Epidermal melanocyte (primary cell): ENCODE measurements around the gene MED22.
"Not testable (repeated sequence)": the region's sequence is repeated elsewhere in the genome, so short reads cannot be mapped to it uniquely, and the experiment has no call there.

Source experiments
- DNase-seq: peaks from one replicate; pipeline ENCODE4 v3.0.0; 2011; ENCODE audit warnings: low spot score; ENCODE audit not compliant: insufficient read length

Gene MED22

DNA sequence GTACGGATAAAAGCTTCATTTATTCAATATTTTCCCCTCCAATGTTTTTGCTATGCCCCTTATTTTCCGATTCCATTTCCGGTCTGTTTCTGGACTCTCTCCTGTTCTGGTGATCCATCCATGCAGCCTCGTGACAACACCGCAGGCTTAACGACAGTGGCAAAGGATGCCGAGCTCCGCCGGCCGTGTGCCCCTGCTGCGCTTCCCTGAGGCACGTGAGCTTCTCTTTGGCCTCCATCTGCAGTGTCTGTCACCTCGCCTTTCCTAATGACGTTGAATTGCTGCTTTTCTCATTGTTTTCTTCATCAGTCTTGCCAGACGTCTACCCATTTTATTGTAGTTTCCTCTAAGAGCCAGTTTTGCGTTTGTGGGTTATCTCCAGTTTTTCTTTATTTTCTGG, 40.6 kb downstream of the MED22 start:
- no peak for DNase-seq

DNA sequence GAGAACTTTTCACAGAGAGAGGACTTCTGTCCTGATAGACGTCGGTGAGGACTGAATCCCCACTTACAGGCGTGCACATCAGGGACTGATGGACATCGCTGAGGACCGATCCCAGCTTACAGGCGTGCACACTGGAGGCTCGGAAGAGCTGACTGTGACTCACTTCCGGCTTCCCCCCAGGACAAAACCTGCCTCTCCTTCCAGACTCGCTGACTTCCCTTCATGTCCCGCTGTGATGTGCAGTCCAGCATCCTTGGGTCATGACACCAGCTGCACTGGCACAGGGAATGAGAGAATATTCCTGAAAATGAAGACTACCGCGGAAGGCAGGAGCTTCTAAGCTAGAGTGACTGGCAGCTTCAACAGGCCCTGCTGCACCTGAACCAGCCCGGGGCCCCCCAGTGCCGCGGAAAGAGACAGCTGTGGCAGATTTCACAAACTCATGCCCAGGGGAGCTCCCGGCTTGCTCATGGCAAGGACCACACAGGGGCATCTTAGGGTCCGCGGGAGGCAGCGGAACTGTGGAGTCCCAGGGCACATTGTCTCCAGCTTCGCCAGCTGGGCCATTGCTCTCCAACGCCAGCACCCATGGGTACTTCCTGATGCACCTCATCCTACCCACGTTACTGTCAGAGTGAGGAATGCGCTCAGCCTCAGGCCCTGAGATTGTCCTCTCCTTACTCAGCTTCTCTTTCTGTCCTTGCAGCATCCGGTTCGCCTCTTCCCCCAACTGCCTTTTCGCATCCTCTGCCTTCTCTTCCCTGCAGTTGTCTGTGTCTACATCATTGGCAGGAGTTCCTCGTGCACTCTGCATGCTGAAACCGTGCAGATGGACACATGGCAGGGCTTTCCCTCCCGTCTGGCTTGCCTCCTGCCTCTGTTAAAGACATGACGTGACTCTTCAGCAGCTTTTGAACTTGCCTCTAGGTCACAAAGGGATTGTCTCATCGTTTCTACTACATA, 41.4 kb downstream of the MED22 start:
- no peak for DNase-seq

DNA sequence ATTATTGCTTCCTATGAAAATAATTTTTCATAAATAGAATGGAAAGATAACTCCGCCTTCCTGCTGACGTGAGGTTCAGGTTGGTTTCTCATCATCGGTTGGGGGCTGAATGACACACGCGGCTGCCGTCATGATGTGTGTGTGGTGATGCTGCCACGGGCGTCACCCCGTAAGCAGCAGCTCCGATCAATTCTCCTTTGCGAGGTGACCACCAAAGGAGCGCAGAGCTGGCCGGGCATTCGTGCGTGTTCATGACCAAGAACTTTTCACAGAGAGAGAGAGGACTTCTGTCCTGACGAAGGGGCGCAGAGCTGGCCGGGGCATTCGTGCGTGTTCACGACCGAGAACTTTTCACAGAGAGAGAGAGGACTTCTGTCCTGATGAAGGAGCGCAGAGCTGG, 42.2 kb downstream of the MED22 start:
- DNase-seq: no peak

DNA sequence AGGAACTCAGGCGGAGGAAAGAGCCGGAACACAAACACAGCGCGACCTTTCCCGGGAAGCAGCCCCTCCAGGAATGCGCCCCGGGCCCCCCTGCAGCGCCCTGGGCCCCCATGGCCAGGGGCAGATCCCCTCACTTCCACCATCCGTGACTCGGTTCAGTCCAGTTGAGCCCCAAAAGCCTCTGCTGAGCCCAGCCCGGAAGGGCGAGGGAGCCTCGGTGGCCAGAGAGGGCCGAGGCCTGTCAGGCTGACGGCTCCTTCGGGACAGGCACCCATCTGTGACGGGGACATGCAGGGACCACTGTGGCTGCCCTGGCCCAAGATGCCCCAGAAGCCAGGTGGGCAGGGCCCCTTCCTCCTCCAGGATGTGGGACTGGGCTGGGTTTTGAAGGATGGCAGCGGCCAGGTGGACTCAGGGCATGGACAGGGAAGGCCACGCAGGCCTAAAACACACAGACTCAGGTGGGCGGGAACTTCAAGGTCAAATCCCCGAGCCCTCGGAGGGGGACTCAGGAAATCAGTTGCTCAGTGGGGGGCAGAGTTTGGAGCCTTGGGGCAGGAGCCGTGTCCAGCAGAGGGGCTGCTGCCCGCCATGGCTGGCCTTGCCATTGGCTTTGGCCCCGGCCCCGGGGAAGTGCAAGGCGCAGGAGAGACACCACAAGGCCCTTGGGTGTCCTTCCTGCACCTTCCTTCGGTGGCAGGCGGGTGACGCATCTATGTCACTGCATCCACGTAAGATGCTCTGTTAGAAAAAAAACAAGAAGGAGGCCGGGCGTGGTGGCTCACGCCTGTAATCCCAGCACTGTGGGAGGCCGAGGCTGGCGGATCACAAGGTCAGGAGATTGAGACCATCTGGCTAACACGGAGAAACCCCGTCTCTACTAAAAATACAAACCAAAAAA, 43.2 kb downstream of the MED22 start:
- no peak for DNase-seq

DNA sequence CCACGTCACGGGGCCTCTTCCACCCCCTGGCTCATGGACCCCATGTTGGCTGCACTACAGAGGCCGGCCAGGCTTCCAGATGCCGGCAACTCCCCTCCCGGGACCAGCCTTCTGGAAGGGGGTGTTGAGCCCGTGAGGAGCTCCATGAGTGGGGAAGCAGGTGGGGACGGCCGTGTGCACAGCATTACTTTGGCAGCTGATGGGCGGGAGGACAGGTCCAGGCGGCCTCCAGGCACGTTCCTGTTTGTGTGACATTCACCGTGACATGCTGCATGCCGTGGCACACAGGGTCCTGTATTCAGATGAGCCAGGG, 43.8 kb downstream of the MED22 start:
- no peak for DNase-seq

DNA sequence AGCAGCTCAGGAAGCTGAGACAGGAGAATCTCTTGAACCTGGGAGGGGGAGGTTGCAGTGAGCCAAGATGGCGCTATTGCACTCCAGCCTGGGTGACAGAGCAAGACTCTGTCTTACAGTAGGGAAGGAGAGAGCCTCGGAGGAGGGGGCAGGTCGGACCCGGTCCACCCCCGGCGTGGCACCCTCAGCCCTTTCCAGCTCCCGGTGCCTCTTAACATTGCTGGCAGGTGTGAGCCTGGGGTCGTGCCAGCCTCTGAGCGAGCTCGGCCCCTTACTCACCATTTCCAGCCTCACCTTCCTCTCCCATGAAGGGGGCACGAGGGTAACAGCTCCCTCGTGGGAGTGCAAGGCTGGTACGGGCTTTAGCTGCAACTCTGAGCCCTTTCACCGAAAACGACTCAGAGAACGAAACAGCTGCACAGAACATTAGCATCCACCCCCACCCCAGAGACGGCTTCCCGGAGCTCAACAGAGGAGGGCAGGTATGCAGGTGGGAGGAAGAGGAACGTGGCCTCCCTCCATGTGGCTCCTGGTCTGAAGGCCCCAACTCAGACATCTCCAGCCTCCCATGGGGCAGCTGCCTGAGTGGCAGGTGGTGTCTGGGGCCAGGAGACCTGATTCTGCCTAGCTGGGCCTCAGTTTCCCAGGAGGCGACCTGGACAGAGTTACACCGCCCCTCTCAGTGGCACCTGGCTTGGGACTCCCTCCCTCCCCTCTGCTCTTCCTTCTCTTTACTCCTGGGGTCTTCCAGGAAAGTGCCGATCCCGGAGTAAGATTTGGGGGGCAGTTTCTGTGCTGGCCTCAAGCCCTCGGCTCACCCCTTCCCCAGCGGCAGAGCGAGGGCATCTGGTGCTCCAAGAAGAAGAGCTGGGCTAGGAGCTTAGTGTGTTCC, 44.4 kb downstream of the MED22 start:
- DNase-seq: no peak

DNA sequence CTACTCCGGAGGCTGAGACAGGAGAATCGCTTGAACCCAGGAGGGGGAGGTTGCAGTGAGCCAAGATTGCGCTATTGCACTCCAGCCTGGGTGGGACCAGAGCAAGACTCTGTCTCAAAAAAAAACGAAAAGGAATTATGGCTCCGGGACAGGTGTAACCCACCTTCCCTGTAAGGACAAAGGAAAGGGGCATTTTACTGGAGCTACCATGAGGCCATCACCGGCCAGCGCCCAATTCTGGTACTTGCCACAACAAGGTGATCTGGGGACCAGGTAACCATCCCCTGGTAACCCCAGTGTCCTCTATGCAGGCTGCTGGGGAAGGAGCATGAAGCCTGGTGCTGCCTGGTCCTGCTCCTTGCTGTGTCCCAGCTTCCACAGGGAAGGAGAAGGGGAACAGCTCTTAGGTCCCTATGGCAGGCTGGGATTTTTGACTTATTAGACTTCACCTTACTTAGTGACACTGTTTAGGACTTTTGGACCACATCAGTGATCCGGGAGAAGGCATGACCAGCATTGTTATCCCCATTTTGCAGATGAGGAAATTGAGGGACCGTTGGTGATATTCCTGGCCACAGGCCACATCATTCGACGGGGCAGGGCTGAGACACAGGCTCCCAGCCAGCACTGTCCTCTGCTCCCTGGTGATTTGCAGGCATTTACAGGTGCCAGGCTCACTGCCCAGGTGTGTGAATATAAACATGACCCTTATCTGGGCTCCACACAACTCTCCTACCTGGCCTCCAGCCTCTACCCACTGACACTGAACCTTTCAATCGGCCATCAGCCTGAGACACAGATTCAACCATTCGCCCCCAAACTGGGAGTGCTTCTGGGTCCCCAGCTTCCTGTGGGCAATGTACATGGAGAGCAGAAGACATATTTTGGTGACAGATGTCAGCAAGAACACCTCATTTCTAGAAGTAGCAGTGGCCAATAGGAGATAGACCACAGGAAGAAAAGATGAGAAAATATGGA, 46.4 kb downstream of the MED22 start:
- DNase-seq: no peak

DNA sequence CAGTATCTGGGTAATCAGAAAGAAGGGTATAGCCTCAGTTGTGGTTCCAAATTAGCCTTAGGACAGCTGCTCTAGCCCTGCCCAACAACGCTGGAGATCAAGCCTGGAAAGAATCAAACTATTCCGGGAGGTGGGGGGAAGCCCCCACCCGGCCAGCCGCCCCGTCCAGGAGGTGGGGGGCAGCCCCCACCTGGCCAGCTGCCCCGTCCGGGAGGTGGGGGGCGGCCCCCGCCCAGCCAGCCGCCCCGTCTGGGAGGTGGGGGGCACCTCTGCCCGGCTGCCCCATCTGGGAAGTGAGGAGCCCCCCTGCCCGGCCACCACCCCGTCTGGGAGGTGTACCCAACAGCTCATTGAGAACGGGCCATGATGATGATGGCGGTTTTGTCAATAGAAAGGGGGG, 47.9 kb downstream of the MED22 start:
- DNase-seq: not testable (repeated sequence)

DNA sequence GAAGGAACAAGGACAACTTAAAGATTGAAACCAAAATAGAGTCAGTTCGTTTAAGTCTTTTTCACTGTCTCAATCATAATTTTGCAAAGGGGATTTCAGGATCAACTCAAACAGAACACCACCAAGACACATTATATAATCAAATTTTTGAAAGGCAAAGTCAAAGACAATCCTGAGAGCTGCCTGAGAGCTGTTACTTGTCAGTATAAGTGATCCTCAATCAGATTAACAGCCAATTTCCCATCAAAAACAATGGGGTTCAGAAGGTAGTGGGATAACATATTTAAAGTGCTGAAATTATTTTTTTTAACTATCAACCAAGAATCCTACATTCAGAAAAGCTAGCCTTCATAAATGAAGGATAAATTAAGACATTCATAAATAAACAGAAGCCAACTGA, 53.7 kb downstream of the MED22 start:
- no peak for DNase-seq

DNA sequence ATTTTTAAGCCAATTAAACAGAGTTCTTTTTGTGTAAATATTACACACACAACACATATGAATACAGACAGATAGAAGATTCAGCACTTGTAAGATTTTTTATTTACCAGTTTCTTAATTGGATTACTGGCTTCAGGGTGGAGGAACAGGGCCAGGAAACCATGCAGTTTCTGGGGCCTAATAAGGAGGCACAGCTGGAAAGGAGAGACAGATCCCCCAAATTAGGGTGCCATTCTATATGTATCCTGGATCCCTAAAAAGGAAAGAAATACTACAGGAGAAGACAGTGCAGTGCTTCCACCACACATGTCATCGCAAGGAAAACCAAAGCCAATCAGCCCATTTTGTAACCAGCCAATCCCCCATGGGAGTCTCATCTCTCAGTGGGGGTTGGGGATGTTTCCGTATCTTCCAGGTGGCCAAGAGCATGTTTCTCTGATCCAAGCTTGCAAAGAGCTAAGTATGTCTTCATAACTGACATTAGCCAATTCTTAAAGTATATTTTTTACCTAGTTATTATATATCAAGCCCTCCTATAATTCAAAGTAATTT, 57.1 kb downstream of the MED22 start:
- no peak for DNase-seq
